K562 (cell line): ENCODE measurements around the gene TJAP1. TPM values are rescaled to one million over a fixed set of nuclear protein-coding genes. Genes with fewer than 3 reads are reported as not detected.

Experiments
- CREBBP ChIP-seq: IDR thresholded peaks from one replicate; pipeline ENCODE4 v1.6.1; 2012; ENCODE audit warnings: low read depth, mild to moderate bottlenecking, control low read depth, inconsistent platforms, low read length
- PKNOX1 ChIP-seq: fragments of 450-650 bp; IDR thresholded peaks from 2 replicates; pipeline ENCODE4 v1.6.1; 2016
- ZBTB11 ChIP-seq, 3 experiments: fragments of 200-800 bp in 1 of 3; fragments of 250-450 bp in 1 of 3; fragments of 450-650 bp in 1 of 3; sonication (Bioruptor Pico) in 1 of 3; sonication (Bioruptor generic) in 1 of 3; formaldehyde crosslinking in 1 of 3; IDR thresholded peaks; 2 replicates each; pipeline versions ENCODE4 v1.6.1 to v1.8.0; 2016 to 2022; ENCODE audit warnings: mild to moderate bottlenecking in 2 of 3, missing genetic modification characterization in 2 of 3, missing compliant biosample characterization in 1 of 3, moderate library complexity in 1 of 3
- polyA plus RNA-seq, 8 experiments: library from polyadenylated mRNA; depleted of rRNA in 4 of 8; stranded (reverse) in 5 of 8; unstranded in 3 of 8; fragments of >200 nt; fragmentation: Nextera tagmentation in 2 of 8; fragmentation: Illumina TruSeq in 1 of 8; extraction: Ambion mirVana in 2 of 8; extraction: Trizol in 1 of 8; gene quantifications; 2 replicates each; pipeline versions ENCODE4 v1.2.1 to v1.2.3, GENCODE V29; 2011 to 2014; ENCODE audit warnings: inconsistent platforms in 1 of 8, missing spikeins in 1 of 8
- total RNA-seq, 7 experiments: library from RNA; depleted of rRNA in 6 of 7; stranded (reverse); fragments of >200 nt in 6 of 7; fragmentation: Illumina TruSeq in 2 of 7; extraction: Trizol in 2 of 7; gene quantifications; 2 replicates each; pipeline versions ENCODE4 v1.2.1 to v1.2.3, GENCODE V29; 2011 to 2021; ENCODE audit warnings: low replicate concordance in 1 of 7
- TF ChIP-seq, protein P1 (sequence below): sonication (generic); formaldehyde crosslinking; IDR thresholded peaks from 2 replicates; pipeline ENCODE4 v1.8.0; 2022; ENCODE audit warnings: missing genetic modification reagents, mild to moderate bottlenecking, moderate library complexity, borderline replicate concordance

Gene TJAP1
- total and polyA plus RNA-seq, 9 of the 15 experiments (the other 6 are each of a cell fraction or from before 2014, with no cell fraction given): 0.06 to 35.8 (median 16.2) TPM

DNA sequence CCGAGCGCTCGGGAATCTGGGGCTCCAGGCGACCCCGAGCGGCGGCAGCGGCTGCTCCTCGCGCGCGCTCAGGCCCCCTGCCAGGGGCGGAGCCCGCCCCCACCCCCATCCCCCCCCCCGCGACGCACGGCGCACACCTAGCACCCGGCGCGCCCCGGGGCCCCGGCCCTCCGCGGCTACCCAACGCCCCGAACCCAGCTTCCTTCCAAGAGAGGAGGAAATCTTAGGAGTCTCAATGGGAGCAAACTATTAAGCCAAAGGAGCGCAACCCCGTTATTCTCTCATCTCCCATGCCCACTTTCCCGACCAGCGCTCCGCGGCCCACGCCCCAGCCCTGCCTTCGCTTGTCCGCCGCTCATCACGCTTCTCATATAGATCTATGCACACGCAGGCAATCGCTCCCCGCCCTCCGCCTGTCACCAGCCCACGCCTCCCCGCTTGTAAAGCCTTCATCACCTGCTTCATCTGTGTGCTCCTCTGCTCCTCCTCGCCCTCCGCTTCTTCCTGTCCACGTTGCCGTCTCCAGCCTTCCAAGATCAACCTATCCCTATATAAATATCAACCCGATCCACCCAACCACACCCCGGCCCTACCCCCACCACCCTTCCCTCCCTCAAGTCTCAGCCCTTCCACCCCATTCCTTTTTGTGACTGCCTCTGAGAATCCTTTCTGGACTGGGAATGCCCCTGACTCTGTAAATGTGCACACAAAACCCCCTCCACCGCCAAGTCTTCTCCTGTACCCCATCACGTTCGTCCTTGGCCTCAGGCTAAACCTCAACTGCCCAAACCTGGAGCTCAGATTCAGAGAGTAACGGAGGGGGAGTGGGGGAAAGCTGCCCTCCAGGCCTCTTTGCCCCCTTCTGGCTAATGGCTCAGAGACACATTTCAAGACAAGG, 21.6 kb upstream of the TJAP1 start, which contains the start of gene DLK2 (continued):
- TF ChIP-seq, protein P1, sequence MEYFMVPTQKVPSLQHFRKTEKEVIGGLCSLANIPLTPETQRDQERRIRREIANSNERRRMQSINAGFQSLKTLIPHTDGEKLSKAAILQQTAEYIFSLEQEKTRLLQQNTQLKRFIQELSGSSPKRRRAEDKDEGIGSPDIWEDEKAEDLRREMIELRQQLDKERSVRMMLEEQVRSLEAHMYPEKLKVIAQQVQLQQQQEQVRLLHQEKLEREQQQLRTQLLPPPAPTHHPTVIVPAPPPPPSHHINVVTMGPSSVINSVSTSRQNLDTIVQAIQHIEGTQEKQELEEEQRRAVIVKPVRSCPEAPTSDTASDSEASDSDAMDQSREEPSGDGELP: peak; percentile 27; the same call in 1 of the 2 replicates
- TF ChIP-seq ZBTB11 (CRISPR knock-in tag; IDR thresholded peaks at IDR 0.05): 0 out of 6 replicates have a peak, but pooled peaks of 1 of the 3 experiments have one; percentile 2
- no peak for TF ChIP-seq CREBBP
- 0 out of 2 replicates have a peak, but pooled peaks have one; percentile 21 for TF ChIP-seq PKNOX1
